GM12878 (cell line): ENCODE data around the gene MB21D2.

Experiments
- CTCF ChIP-seq, 3 experiments: IDR thresholded peaks in 2 of 3; conservative IDR thresholded peaks in 1 of 3; 2 replicates each; pipeline ENCODE4 v1.5.1; 2011; ENCODE audit warnings: low read depth in 3 of 3, low read length in 3 of 3, mild to moderate bottlenecking in 3 of 3, control low read depth in 2 of 3, moderate library complexity in 2 of 3, inconsistent platforms in 1 of 3, mixed read lengths in 1 of 3; ENCODE audit not compliant: control insufficient read depth in 2 of 3, insufficient read depth in 1 of 3; ENCODE audit errors: extremely low read depth in 1 of 3
- MEF2A ChIP-seq: IDR thresholded peaks from 2 replicates; pipeline ENCODE4 v1.6.1; 2011; ENCODE audit warnings: low read depth, mild to moderate bottlenecking, low read length, moderate library complexity; ENCODE audit not compliant: insufficient read depth
- MYC ChIP-seq: IDR thresholded peaks from 2 replicates; pipeline ENCODE4 v1.6.1; 2011; ENCODE audit warnings: mild to moderate bottlenecking, low read length, moderate library complexity, inconsistent platforms; ENCODE audit not compliant: insufficient read depth, insufficient replicate concordance, insufficient read length, severe bottlenecking
- POLR2A ChIP-seq: IDR thresholded peaks from 2 replicates; pipeline ENCODE4 v1.6.1; 2011; ENCODE audit warnings: low read depth, mild to moderate bottlenecking, low read length
- ZNF24 ChIP-seq: fragments of 450-650 bp; IDR thresholded peaks from 2 replicates; pipeline ENCODE4 v1.6.1; 2017; ENCODE audit warnings: antibody characterized with exemption, mild to moderate bottlenecking

GRCh38 chr3:192747746-192748145 is 169.9 kb downstream of the MB21D2 start:
- TF ChIP-seq POLR2A (no peak), MEF2A (no peak), MYC (no peak), CTCF (IDR thresholded peaks at IDR 0.05 in 2 of 3, conservative IDR thresholded peaks at IDR 0.05 in 1 of 3; ENCODE audit: control insufficient read depth in 2 of 3, extremely low read depth in 1 of 3, insufficient read depth in 1 of 3, low read depth in 3 of 3, low read length in 3 of 3) (no peak), ZNF24 (no peak)
